NCI-H748 (cell line): ENCODE results near the gene MMP24.
A peak's percentile ranks its signal among the peaks of the same experiment; 100 is the strongest.
"Not testable (repeated sequence)": the region's sequence is repeated elsewhere in the genome, so short reads cannot be mapped to it uniquely, and the experiment has no call there.

Experiments
- DNase-seq: peaks from one replicate; lab custom pipeline; 2025; ENCODE audit not compliant: unreplicated experiment; lab: John Stamatoyannopoulos, UW

Gene MMP24

GRCh38 chr20:35216541-35216940, 9.9 kb upstream of the MMP24 start:
- DNase-seq = no peak

- DNase-seq = no peak
These were observed 2.5 kb upstream of the MMP24 start for GRCh38 chr20:35223941-35224340.

- DNase-seq = no peak
These were observed 2.0 kb upstream of the MMP24 start for GRCh38 chr20:35224536-35224935.

GRCh38 chr20:35225319-35226125, 968 bp upstream of the MMP24 start:
- no peak for DNase-seq

- DNase-seq = peak; percentile 66
These were observed 593 bp downstream of the MMP24 start for GRCh38 chr20:35226884-35227681.

- DNase-seq = no peak
These were observed 6.1 kb downstream of the MMP24 start for GRCh38 chr20:35232575-35232974.

- DNase-seq = no peak
These were observed 9.4 kb downstream of the MMP24 start for GRCh38 chr20:35235881-35236280.

GRCh38 chr20:35237486-35237885, 11.0 kb downstream of the MMP24 start:
- no peak for DNase-seq

- no peak for DNase-seq
These were observed 11.7 kb downstream of the MMP24 start for GRCh38 chr20:35238170-35238569.

GRCh38 chr20:35238735-35239134, 12.2 kb downstream of the MMP24 start:
- DNase-seq = no peak

- no peak for DNase-seq
These were observed 13.8 kb downstream of the MMP24 start for GRCh38 chr20:35240083-35240810.

GRCh38 chr20:35240811-35241293, 14.4 kb downstream of the MMP24 start:
- DNase-seq = no peak

GRCh38 chr20:35243317-35243716, 16.8 kb downstream of the MMP24 start:
- DNase-seq = no peak

- DNase-seq = no peak
These were observed 17.5 kb downstream of the MMP24 start for GRCh38 chr20:35243986-35244385.

- no peak for DNase-seq
These were observed 20.2 kb downstream of the MMP24 start for GRCh38 chr20:35246723-35247122.

GRCh38 chr20:35248641-35249475, 22.4 kb downstream of the MMP24 start:
- no peak for DNase-seq

- no peak for DNase-seq
These were observed 25.1 kb downstream of the MMP24 start for GRCh38 chr20:35251613-35251940.

- DNase-seq = no peak
These were observed 25.6 kb downstream of the MMP24 start for GRCh38 chr20:35252037-35252461.

GRCh38 chr20:35252598-35252997, 26.1 kb downstream of the MMP24 start:
- DNase-seq = not testable (repeated sequence)

GRCh38 chr20:35253010-35253409, 26.5 kb downstream of the MMP24 start:
- DNase-seq = no peak
